ENCODE measurements around the gene SMIM11.

DNA sequence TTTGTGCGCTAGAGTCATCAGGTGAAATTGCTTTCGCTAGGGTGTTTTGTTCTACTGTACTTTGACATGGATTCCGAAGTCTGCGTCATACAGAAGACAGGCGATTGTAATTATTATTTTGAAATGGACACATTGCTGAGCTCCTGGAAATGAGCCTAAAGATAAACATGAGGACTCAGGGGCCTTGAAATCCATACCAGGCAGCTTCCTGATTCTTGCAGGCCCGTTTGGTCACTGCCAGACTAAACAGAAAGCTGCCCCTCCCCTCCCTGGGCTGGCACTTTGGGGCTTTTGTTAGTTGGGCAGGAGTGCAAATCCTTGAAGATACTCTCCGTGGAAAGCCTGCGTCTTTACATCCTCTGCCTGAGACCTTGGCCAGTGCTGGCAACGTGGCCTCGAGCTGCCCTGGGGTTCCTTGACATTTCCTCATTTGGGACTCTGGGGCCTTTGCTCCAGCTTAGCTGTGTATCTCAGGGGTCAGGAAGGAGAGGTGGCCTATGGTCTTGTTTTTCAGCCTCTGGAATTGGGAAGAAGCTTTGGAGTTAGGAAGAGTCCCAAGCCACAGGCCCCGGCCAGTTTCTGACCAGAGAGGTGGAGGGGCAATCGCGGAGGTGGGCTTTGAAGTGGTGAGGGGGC lies 38.4 kb upstream of the SMIM11 start:
- TF ChIP-seq POLR2AphosphoS5 (IDR thresholded peaks at IDR 0.05; ENCODE audit: low read depth, low read length) (no peak), SUZ12 (IDR thresholded peaks at IDR 0.05; ENCODE audit: low read length) (no peak), MAX (IDR thresholded peaks at IDR 0.05) (no peak), EZH2 (IDR thresholded peaks at IDR 0.05; ENCODE audit: low read depth, low read length, severe bottlenecking) (no peak), KDM5A (IDR thresholded peaks at IDR 0.05; ENCODE audit: low read length) (no peak), SIX5 (IDR thresholded peaks at IDR 0.05; ENCODE audit: low read depth, low read length) (no peak), EP300 (IDR thresholded peaks at IDR 0.05; ENCODE audit: borderline replicate concordance in 1 of 2, low read depth in 2 of 2, low read length in 2 of 2) (no peak), BCL11A (IDR thresholded peaks at IDR 0.05; ENCODE audit: low read depth in 2 of 2, low read length in 2 of 2) (no peak), POU5F1 (IDR thresholded peaks at IDR 0.05; ENCODE audit: low read depth, low read length) (no peak), GTF2F1 (IDR thresholded peaks at IDR 0.05; ENCODE audit: borderline replicate concordance, low read depth, low read length) (no peak), CTBP2 (IDR thresholded peaks at IDR 0.05; ENCODE audit: borderline replicate concordance, insufficient read depth, insufficient read length, low read length) (no peak)
- TF ChIP-seq, protein P1, sequence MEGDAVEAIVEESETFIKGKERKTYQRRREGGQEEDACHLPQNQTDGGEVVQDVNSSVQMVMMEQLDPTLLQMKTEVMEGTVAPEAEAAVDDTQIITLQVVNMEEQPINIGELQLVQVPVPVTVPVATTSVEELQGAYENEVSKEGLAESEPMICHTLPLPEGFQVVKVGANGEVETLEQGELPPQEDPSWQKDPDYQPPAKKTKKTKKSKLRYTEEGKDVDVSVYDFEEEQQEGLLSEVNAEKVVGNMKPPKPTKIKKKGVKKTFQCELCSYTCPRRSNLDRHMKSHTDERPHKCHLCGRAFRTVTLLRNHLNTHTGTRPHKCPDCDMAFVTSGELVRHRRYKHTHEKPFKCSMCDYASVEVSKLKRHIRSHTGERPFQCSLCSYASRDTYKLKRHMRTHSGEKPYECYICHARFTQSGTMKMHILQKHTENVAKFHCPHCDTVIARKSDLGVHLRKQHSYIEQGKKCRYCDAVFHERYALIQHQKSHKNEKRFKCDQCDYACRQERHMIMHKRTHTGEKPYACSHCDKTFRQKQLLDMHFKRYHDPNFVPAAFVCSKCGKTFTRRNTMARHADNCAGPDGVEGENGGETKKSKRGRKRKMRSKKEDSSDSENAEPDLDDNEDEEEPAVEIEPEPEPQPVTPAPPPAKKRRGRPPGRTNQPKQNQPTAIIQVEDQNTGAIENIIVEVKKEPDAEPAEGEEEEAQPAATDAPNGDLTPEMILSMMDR (IDR thresholded peaks at IDR 0.05; ENCODE audit: control extremely low read depth in 1 of 3, insufficient read depth in 1 of 3, low read depth in 1 of 3, low read length in 3 of 3): no peak

Measured in H1 (cell line).